ENCODE results near the gene CEP112.

The CEP112 gene

DNA sequence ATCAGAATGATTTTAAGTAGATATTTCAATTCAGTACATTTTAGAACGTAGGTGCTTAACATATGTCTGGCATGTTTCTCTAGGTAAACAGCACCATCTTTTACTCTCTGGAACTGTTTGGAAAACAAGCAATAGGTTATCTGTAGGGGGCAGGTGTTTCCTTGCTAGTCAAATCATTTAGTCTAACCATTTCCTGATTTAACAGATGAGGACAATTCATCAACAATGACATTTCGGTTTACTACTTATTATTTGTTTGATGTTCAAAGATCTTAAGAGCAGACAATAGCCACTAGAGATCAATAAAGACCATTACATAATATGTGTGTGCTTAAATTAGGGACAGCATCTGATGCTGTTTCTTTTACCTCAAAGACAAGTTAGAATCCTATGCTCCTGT is 173.1 kb downstream of the CEP112 start:
- TF ChIP-seq CTCF (IDR thresholded peaks at IDR 0.05; ENCODE audit: low read depth, low read length): no peak
- Histone ChIP-seq H3K27me3 (0 out of 2 replicates have a peak, but pooled peaks cover 7% of the 10 kb centered on the region), H3K36me3 (no peaks in the 10 kb centered on the region), H3K4me3 (ENCODE audit: low read depth, low read length) (no peak overlapping the region), H3K4me1 (no peaks in the 10 kb centered on the region), H3K9me3 (no peaks in the 10 kb centered on the region)
- no peak for DNase-seq

DNA sequence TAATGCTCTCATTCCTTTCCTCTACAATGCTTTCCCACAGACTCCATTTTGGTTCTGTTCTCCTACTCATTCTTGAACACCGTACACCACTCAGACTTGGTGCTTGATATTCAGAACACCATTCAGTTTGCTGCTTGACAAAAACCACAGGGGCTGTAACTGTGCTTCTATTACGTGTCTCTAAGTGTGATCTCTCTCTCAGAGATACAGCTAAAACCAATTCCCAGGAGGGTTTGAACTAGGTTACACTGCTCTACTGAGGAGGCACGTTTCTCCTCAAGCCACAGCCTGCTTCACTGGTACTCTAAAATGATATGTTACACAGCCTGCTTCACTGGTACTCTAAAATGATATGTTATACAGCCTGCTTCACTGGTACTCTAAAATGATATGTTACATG is 175.7 kb downstream of the CEP112 start:
- Histone ChIP-seq H3K4me1 (no peaks in the 10 kb centered on the region), H3K4me3 (ENCODE audit: low read depth, low read length) (no peak overlapping the region), H3K36me3 (no peaks in the 10 kb centered on the region), H3K9me3 (no peaks in the 10 kb centered on the region), H3K27me3 (0 out of 2 replicates have a peak, but pooled peaks cover 7% of the 10 kb centered on the region)
- no peak for TF ChIP-seq CTCF (IDR thresholded peaks at IDR 0.05; ENCODE audit: low read depth, low read length)
- no peak for DNase-seq

DNA sequence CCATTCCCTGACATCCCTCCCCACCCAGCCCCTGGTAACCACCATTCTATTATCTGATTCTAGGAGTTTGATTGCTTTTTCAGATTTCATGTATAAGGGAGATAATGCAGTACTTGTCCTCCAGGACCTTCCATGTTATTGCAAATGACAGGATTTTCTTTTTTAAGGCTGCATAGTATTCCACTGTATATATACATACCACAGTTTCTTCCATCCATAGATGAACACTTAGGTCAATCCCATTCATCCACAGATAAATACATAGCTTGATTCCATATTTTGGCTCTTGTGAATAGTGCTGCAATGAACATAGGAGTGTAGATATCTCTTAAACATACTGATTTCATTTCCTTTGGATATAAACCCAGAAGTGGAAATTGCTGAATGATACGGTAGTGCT is 183.3 kb downstream of the CEP112 start:
- Histone ChIP-seq H3K27me3 (no peaks in the 10 kb centered on the region), H3K4me1 (no peaks in the 10 kb centered on the region), H3K36me3 (no peaks in the 10 kb centered on the region), H3K9me3 (no peaks in the 10 kb centered on the region), H3K4me3 (ENCODE audit: low read depth, low read length) (no peak overlapping the region)
- DNase-seq: no peak
- no peak for TF ChIP-seq CTCF (IDR thresholded peaks at IDR 0.05; ENCODE audit: low read depth, low read length)

- no peak for TF ChIP-seq CTCF (IDR thresholded peaks at IDR 0.05; ENCODE audit: low read depth, low read length)
- DNase-seq: no peak
- Histone ChIP-seq H3K27me3 (no peaks in the 10 kb centered on the region), H3K9me3 (no peaks in the 10 kb centered on the region), H3K36me3 (no peaks in the 10 kb centered on the region), H3K4me3 (ENCODE audit: low read depth, low read length) (no peak overlapping the region), H3K4me1 (no peaks in the 10 kb centered on the region)
Observed at GRCh38 chr17:66006654-66007053, 185.3 kb downstream of the CEP112 start.

- H3K4me1 ChIP-seq: no peaks in the 10 kb centered on the region
- no peak overlapping the region for H3K4me3 ChIP-seq (ENCODE audit: low read depth, low read length)
- H3K36me3 ChIP-seq: no peaks in the 10 kb centered on the region
- no peak for DNase-seq
- no peaks in the 10 kb centered on the region for H3K9me3 ChIP-seq
- TF ChIP-seq CTCF (IDR thresholded peaks at IDR 0.05; ENCODE audit: low read depth, low read length): no peak
- H3K27me3 ChIP-seq: no peaks in the 10 kb centered on the region
Observed at GRCh38 chr17:66002812-66003211, 189.1 kb downstream of the CEP112 start.

DNA sequence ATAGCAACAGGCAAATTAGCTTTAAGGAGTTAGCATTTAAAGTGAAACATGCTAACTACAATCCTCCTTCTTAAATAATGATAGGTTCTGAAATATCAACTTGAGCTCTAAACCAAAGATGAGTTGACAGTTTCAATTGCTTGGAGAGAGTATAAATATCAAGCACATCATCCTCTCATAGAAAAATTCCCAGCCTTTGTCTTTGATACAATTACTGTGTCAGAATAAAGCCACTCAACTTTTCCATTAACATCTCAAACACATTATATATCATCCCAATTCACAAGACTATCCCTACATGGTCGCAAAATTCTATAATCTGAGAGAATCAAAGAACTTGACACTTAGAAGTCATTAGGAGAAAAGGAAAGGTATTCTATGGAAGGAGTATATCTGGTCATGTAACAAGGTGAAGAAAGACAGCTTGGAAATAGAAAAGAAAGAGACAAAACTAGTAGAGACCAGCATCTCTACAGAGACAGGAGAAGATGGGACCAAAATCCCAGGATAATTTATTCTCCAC is 189.8 kb downstream of the CEP112 start:
- Histone ChIP-seq H3K4me1 (no peaks in the 10 kb centered on the region), H3K9me3 (no peaks in the 10 kb centered on the region), H3K36me3 (no peaks in the 10 kb centered on the region), H3K27me3 (no peaks in the 10 kb centered on the region), H3K4me3 (ENCODE audit: low read depth, low read length) (no peak overlapping the region)
- no peak for TF ChIP-seq CTCF (IDR thresholded peaks at IDR 0.05; ENCODE audit: low read depth, low read length)
- DNase-seq: no peak

All from BE2C (cell line).